HepG2 (cell line): Measurements from ENCODE around the gene COA1. TPM values are rescaled to one million over a fixed set of nuclear protein-coding genes. Genes with fewer than 3 reads are reported as not detected.

Experiments used
- ATAC-seq: fragments of 200-7000 bp; cut with Tn5 transposase; 3 replicates; pipeline ENCODE4 v1.9.1; 2020; ENCODE audit warnings: mild to moderate bottlenecking, moderate library complexity
- BruUV-seq: library from RNA; stranded (reverse); fragments of 400-500 nt; replicated peaks from 2 replicates; lab custom pipeline; 2021; lab: Mats Ljungman, UMichigan
- CTCF ChIA-PET: fragments of 300-600 bp; formaldehyde crosslinking; extraction: SDS; loops from one replicate; lab custom pipeline; 2021; ENCODE audit warnings: low total read pairs, inconsistent platforms, low intra/inter-chr PET ratio; lab: Yijun Ruan, JAX
- POLR2A ChIA-PET: fragments of 350-600 bp; sonication (Branson Sonifier 250); formaldehyde crosslinking; loops from one replicate; lab custom pipeline; 2020; ENCODE audit warnings: antibody characterized with exemption, inconsistent platforms; lab: Yijun Ruan, JAX
- DNase-seq: peaks from one replicate; pipeline ENCODE4 v3.0.0-alpha.2; 2015; ENCODE audit warnings: low spot score
- FAIRE-seq: peaks from 3 replicates; lab custom pipeline; 2011; peaks lifted over from hg19 to GRCh38; lab: Jason Lieb, UNC
- H2AFZ ChIP-seq: one replicate; pipeline ENCODE4 v1.6.1; 2011; ENCODE audit warnings: low read length, inconsistent platforms
- H3K27ac ChIP-seq: fragments of 300-600 bp; 3 replicates; pipeline ENCODE4 v1.8.0; 2011; ENCODE audit warnings: mixed run types, mild to moderate bottlenecking, mixed read lengths, low read length, inconsistent platforms; ENCODE audit not compliant: insufficient read depth; ENCODE audit errors: extremely low read length
- H3K27me3 ChIP-seq, 2 experiments: fragments of 200-600 bp in 1 of 2; 2 replicates in 1 of 2; 3 replicates in 1 of 2; pipeline versions ENCODE4 v1.6.0 to v1.8.0; 2011; ENCODE audit warnings: low read length in 2 of 2, mild to moderate bottlenecking in 2 of 2, moderate library complexity in 2 of 2, inconsistent platforms in 1 of 2; ENCODE audit not compliant: insufficient read depth in 2 of 2, control insufficient read depth in 1 of 2
- H3K36me3 ChIP-seq, 2 experiments: fragments of 200-600 bp in 1 of 2; replicated peaks in 1 of 2; 2 replicates in 1 of 2; 3 replicates in 1 of 2; pipeline versions ENCODE4 v1.5.1 to v1.8.0; 2011; ENCODE audit warnings: low read length in 2 of 2, inconsistent platforms in 1 of 2; ENCODE audit not compliant: insufficient read depth in 2 of 2, control insufficient read depth in 1 of 2
- H3K4me1 ChIP-seq: 2 replicates; pipeline ENCODE4 v1.5.1; 2012; ENCODE audit warnings: low read length, inconsistent platforms; ENCODE audit not compliant: insufficient read depth
- H3K4me2 ChIP-seq: 2 replicates; pipeline ENCODE4 v1.6.0; 2011; ENCODE audit warnings: low read depth, low read length, inconsistent platforms
- H3K4me3 ChIP-seq, 3 experiments: fragments of 200-600 bp in 1 of 3; sonication (generic), shearing (Covaris generic) in 1 of 3; replicated peaks in 1 of 3; 2 replicates each; pipeline ENCODE4 v1.5.1; 2011 to 2016; ENCODE audit warnings: low read length in 3 of 3, inconsistent platforms in 2 of 3, low read depth in 2 of 3, mild to moderate bottlenecking in 2 of 3, control low read depth in 1 of 3, mixed read lengths in 1 of 3; ENCODE audit not compliant: insufficient read depth in 1 of 3
- H3K79me2 ChIP-seq: one replicate; pipeline ENCODE4 v1.6.1; 2011; ENCODE audit warnings: low read length, inconsistent platforms; ENCODE audit not compliant: insufficient read depth
- H3K9ac ChIP-seq: 2 replicates; pipeline ENCODE4 v1.6.0; 2011; ENCODE audit warnings: mild to moderate bottlenecking, low read depth, low read length, inconsistent platforms; ENCODE audit not compliant: insufficient read depth
- H3K9me3 ChIP-seq: 2 replicates; pipeline ENCODE4 v1.5.1; 2012; ENCODE audit warnings: mild to moderate bottlenecking, low read length
- H4K20me1 ChIP-seq: 2 replicates; pipeline ENCODE4 v1.6.0; 2011; ENCODE audit warnings: inconsistent platforms, mild to moderate bottlenecking, low read length, moderate library complexity; ENCODE audit not compliant: insufficient read depth
- U2AF1 ChIP-seq: fragments of 200-400 bp; formaldehyde crosslinking; optimal IDR thresholded peaks from 2 replicates; pipeline ENCODE3; 2017; ENCODE audit warnings: mild to moderate bottlenecking, low read depth, low read length
- ZFP36 ChIP-seq: fragments of 150-350 bp; IDR thresholded peaks from 2 replicates; pipeline ENCODE4 v1.6.1; 2018; ENCODE audit warnings: borderline replicate concordance, low read length, low read depth; ENCODE audit not compliant: partially characterized antibody
- ZNF317 ChIP-seq: sonication (generic); formaldehyde crosslinking; IDR thresholded peaks from 2 replicates; pipeline ENCODE4 v1.5.0; 2020; ENCODE audit warnings: mild to moderate bottlenecking, missing genetic modification reagents
- ZNF589 ChIP-seq: sonication (generic); formaldehyde crosslinking; conservative IDR thresholded peaks from 2 replicates; pipeline ENCODE4 v1.8.0; 2022; ENCODE audit warnings: mild to moderate bottlenecking, moderate library complexity, missing genetic modification reagents
- ZNF607 ChIP-seq: sonication (generic); formaldehyde crosslinking; IDR thresholded peaks from 2 replicates; pipeline ENCODE4 v1.5.1; 2020; ENCODE audit warnings: missing genetic modification reagents, mild to moderate bottlenecking, borderline replicate concordance
- ZNF850 ChIP-seq: sonication (generic); formaldehyde crosslinking; conservative IDR thresholded peaks from 2 replicates; pipeline ENCODE4 v1.9.0; 2021; ENCODE audit warnings: mild to moderate bottlenecking, missing genetic modification reagents
- ZSCAN21 ChIP-seq: sonication (generic); formaldehyde crosslinking; IDR thresholded peaks from 2 replicates; pipeline ENCODE4 v1.8.0; 2022; ENCODE audit warnings: mild to moderate bottlenecking, missing genetic modification reagents, moderate library complexity, borderline replicate concordance
- WGBS: methylation state at CpG from one replicate; pipeline ENCODE4 v1.1.6; 2017; ENCODE audit warnings: low lambda C conversion rate; 5-methylcytosine and 5-hydroxymethylcytosine counted together
- in situ Hi-C: cut with HindIII; loops from 2 replicates; pipeline ENCODE4 v1.10.0; 2017; ENCODE audit warnings: low pct_unique_long_range_greater_than_20kb; ENCODE audit not compliant: extremely low pct_ligation_motif_present
- intact Hi-C: fragments of 100-400 bp; cut with micrococcal nuclease; formaldehyde crosslinking; loops from one replicate; pipeline ENCODE4 v1.10.0; 2022; ENCODE audit not compliant: unreplicated experiment
- polyA plus RNA-seq, 8 experiments: library from polyadenylated mRNA; depleted of rRNA in 3 of 8; stranded (reverse) in 7 of 8; unstranded in 1 of 8; fragments of >200 nt; fragmentation: Illumina TruSeq in 4 of 8; extraction: Trizol in 4 of 8; gene quantifications; 2 replicates each; pipeline versions ENCODE4 v1.2.1 to v1.2.3, GENCODE V29; 2011 to 2016; ENCODE audit warnings: low read depth in 4 of 8, missing spikeins in 1 of 8, mixed read lengths in 1 of 8; ENCODE audit not compliant: insufficient read depth in 1 of 8
- total RNA-seq, 5 experiments: library from RNA; depleted of rRNA; stranded (reverse); fragments of >200 nt; fragmentation: Illumina TruSeq; extraction: Trizol; gene quantifications; 2 replicates each; pipeline ENCODE4 v1.2.3, GENCODE V29; 2016; ENCODE audit warnings: low read depth in 1 of 5

Gene COA1
- total and polyA plus RNA-seq, 2 of the 13 experiments (the other 11 are each of a cell fraction or from before 2014, with no cell fraction given) = 33.2 to 65.7 TPM

- TF ChIP-seq ZNF607 (CRISPR knock-in tag) (no peak), ZNF589 (CRISPR knock-in tag) (no peak)
Observed at GRCh38 chr7:43612128-43612527, 117.2 kb downstream of the COA1 start (continued).

DNA sequence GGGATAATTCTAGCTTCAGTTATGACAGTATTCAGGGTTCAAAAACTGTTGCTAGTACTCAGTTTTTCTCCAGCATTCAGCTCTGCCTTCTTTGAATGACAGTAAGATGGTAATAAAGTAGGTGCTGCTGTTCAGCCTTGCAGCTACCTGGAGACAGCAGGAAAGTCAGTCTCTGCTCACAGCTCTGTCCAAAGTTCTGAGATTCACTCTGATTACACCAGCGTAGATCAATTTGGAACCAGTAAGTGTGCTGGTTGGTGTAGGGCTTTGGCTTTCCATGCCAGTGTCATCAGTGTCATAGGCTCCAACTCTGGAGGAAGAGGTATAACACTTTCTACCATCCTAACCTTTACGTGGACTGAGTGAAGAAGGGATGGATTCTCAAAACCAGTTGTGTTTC, 120.2 kb downstream of the COA1 start:
- Histone ChIP-seq H3K4me3 (no peak overlapping the region), H3K27ac (no peak overlapping the region), H3K36me3 (peaks cover 11 to 63% of the 10 kb centered on the region in 2 experiments), H2AFZ (no peak overlapping the region), H3K79me2 (peaks cover 12% of the 10 kb centered on the region), H3K9me3 (no peaks in the 10 kb centered on the region), H3K4me2 (no peak overlapping the region), H3K4me1 (no peaks in the 10 kb centered on the region), H3K27me3 (no peaks in the 10 kb centered on the region)
- DNase-seq = no peak
- POLR2A ChIA-PET = no interaction called here
- WGBS = 94% methylated on average over 2 of the region's 2 CpGs
- no TSS peak for BruUV-seq
- TF ChIP-seq ZSCAN21 (CRISPR knock-in tag) = no peak
- TF ChIP-seq U2AF1 = no peak
- TF ChIP-seq, all 625 proteins: peak for 0
- in situ Hi-C loops (no loop called here), intact Hi-C loops (no loop called here)
- ATAC-seq (no peak), FAIRE-seq (no peak)
- H3K9ac ChIP-seq = no peak overlapping the region
- CTCF ChIA-PET = no interaction called here
- 0 out of 2 replicates have a peak, but pooled peaks cover 6% of the 10 kb centered on the region for H4K20me1 ChIP-seq

DNA sequence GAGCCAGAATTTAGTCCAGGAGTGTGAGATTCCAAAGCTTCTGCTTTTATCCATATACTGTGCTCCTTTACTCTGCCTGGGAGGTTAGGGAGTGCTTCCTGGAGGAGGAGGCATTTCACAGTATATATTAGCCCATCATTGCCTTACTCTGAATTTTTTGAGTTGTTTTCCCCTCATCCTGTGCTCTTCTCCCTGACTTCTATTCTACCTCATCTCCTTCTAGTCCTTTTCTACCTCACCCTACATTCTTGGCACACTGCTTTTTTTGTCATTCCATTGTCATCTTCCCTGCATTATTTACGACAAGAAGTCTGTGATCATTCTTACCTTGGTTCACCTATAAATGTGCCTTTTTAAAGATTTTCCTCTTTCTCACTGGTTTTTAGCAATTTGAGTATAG, 125.1 kb downstream of the COA1 start:
- CTCF ChIA-PET = no interaction called here
- Histone ChIP-seq H3K9me3 (no peaks in the 10 kb centered on the region), H3K9ac (no peak overlapping the region), H3K4me3 (no peak overlapping the region), H4K20me1 (0 out of 2 replicates have a peak, but pooled peaks cover 8% of the 10 kb centered on the region), H3K27ac (no peak overlapping the region), H3K27me3 (no peaks in the 10 kb centered on the region), H3K4me2 (no peak overlapping the region), H3K4me1 (no peaks in the 10 kb centered on the region), H3K79me2 (peaks cover 16% of the 10 kb centered on the region), H2AFZ (no peak overlapping the region), H3K36me3 (peaks cover 7 to 60% of the 10 kb centered on the region in 2 experiments)
- TF ChIP-seq ZNF850 (CRISPR knock-in tag) (no peak), ZNF317 (CRISPR knock-in tag) (peak; percentile 98), ZFP36 (peak; percentile 23)
- in situ Hi-C loops (no loop called here), intact Hi-C loops (no loop called here)
- 96% methylated on average over 1 of the region's 1 CpG for WGBS
- no TSS peak for BruUV-seq
- ATAC-seq (no peak), FAIRE-seq (no peak), DNase-seq (no peak)
- POLR2A ChIA-PET = interaction anchor here (1.6 kb wide), 1 partner anchor 22 kb away, joined by 4 read pairs; the partner anchor contains the start of gene STK17A
